Measurements from ENCODE around the gene TRMT44. TPM values are rescaled to one million over a fixed set of nuclear protein-coding genes. Genes with fewer than 3 reads are reported as not detected.

TRMT44 gene
- total RNA-seq, 1 experiment from 2014 or later = 15.3 TPM

- no peaks in the 10 kb centered on the region for H3K9me2 ChIP-seq (replicated peaks; ENCODE audit: low read length)
- H3K36me3 ChIP-seq (ENCODE audit: low read depth, low read length) = no peaks in the 10 kb centered on the region
- no peak overlapping the region for H3K27ac ChIP-seq (ENCODE audit: low read length)
- ATAC-seq (no peak), DNase-seq (no peak)
- H3K79me2 ChIP-seq (ENCODE audit: low read length) = no peaks in the 10 kb centered on the region
- ChIA-PET POLR2A (ENCODE audit: unreplicated experiment) (no interaction called here), CTCF (no interaction called here)
- no peak overlapping the region for H3K4me3 ChIP-seq (ENCODE audit: low read length)
- H3F3A ChIP-seq (ENCODE audit: low read length, unreplicated experiment) = no peaks in the 10 kb centered on the region
- H3K9me3 ChIP-seq (ENCODE audit: low read length) = no peaks in the 10 kb centered on the region
- no peak overlapping the region for H3K9ac ChIP-seq (ENCODE audit: low read length)
- intact Hi-C loops (cut with micrococcal nuclease) = no loop called here
- H3K4me1 ChIP-seq (ENCODE audit: insufficient read depth, low read length) = no peaks in the 10 kb centered on the region
- no peaks in the 10 kb centered on the region for H4K20me1 ChIP-seq (ENCODE audit: low read length)
- BruUV-seq (replicated peaks) = no TSS peak
- no peak overlapping the region for H2AFZ ChIP-seq (ENCODE audit: low read length)
- no peaks in the 10 kb centered on the region for H3K27me3 ChIP-seq (ENCODE audit: low read length)
- no peak for TF ChIP-seq CTCF (conservative IDR thresholded peaks at IDR 0.05; ENCODE audit: low read depth, low read length)
- TF ChIP-seq EZH2phosphoT487 (IDR thresholded peaks at IDR 0.05; ENCODE audit: borderline replicate concordance, low read length) = no peak
- no peak for TF ChIP-seq EZH2 (IDR thresholded peaks at IDR 0.05; ENCODE audit: low read length, unreplicated experiment)
- no peak overlapping the region for H3K4me2 ChIP-seq (ENCODE audit: low read length)
Measured at GRCh38 chr4:8506006-8506372, 65.4 kb downstream of the TRMT44 start.

DNA sequence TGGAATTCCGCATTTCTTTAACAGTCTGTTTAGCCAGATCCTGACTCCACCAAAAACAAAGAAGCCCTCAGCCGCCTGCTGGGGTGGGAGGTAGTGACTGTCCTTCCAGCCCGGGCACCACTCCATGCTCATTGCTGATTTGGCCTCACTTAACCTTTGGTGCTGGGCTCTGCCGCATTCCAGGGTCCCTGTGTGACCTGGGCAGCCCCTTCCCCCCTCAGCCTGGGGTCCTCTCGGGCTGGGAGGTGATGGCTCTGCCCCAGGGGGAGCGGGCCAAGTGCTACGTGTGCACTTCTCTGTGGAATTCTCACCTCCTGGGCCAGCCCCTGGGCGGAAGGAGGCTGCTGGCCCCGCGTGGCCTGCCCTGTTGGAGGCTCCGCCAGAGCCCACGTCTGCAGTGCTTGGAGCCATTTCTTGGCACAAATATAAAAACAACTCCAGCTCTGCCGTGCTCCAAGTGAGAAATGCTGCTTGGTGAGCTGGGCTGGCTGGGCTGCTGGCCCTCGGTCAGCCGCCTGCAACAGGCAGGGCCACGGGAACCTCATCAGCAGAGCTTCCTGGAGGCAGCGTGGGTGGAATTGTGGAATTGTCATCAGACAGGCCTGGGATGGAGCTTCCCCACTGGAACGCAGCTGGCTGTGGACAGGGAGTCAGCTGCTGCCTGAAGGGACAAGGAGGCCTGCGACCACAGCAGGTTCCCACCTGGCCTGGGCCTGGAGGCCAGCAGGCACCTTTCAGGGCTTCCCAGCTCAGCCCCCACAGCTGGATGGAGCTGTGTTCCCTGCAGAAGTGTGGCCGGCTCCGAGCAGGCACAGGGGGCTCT lies 66.0 kb downstream of the TRMT44 start:
- Histone ChIP-seq H3K27ac (ENCODE audit: low read length) (no peak overlapping the region), H3K79me2 (ENCODE audit: low read length) (no peaks in the 10 kb centered on the region), H3F3A (ENCODE audit: low read length, unreplicated experiment) (no peaks in the 10 kb centered on the region), H2AFZ (ENCODE audit: low read length) (no peak overlapping the region), H3K9me3 (ENCODE audit: low read length) (no peaks in the 10 kb centered on the region), H4K20me1 (ENCODE audit: low read length) (no peaks in the 10 kb centered on the region), H3K4me1 (ENCODE audit: insufficient read depth, low read length) (no peaks in the 10 kb centered on the region), H3K27me3 (ENCODE audit: low read length) (no peaks in the 10 kb centered on the region), H3K36me3 (ENCODE audit: low read depth, low read length) (no peaks in the 10 kb centered on the region), H3K9ac (ENCODE audit: low read length) (no peak overlapping the region), H3K9me2 (replicated peaks; ENCODE audit: low read length) (no peaks in the 10 kb centered on the region), H3K4me3 (ENCODE audit: low read length) (no peak overlapping the region), H3K4me2 (ENCODE audit: low read length) (no peak overlapping the region)
- POLR2A ChIA-PET (ENCODE audit: unreplicated experiment) = no interaction called here
- TF ChIP-seq EZH2 (IDR thresholded peaks at IDR 0.05; ENCODE audit: low read length, unreplicated experiment) = no peak
- TF ChIP-seq EZH2phosphoT487 (IDR thresholded peaks at IDR 0.05; ENCODE audit: borderline replicate concordance, low read length) = no peak
- no peak for TF ChIP-seq CTCF (conservative IDR thresholded peaks at IDR 0.05; ENCODE audit: low read depth, low read length)
- intact Hi-C loops (cut with micrococcal nuclease) = no loop called here
- CTCF ChIA-PET = no interaction called here
- BruUV-seq (replicated peaks) = no TSS peak
- ATAC-seq (no peak), DNase-seq (no peak)

- CTCF ChIA-PET = no interaction called here
- intact Hi-C loops (cut with micrococcal nuclease) = no loop called here
- Histone ChIP-seq H3K4me2 (ENCODE audit: low read length) (no peak overlapping the region), H3K9me3 (ENCODE audit: low read length) (no peaks in the 10 kb centered on the region), H3K4me1 (ENCODE audit: insufficient read depth, low read length) (no peaks in the 10 kb centered on the region), H3K27ac (ENCODE audit: low read length) (no peak overlapping the region), H3K79me2 (ENCODE audit: low read length) (no peaks in the 10 kb centered on the region), H4K20me1 (ENCODE audit: low read length) (no peaks in the 10 kb centered on the region), H3F3A (ENCODE audit: low read length, unreplicated experiment) (no peaks in the 10 kb centered on the region), H2AFZ (ENCODE audit: low read length) (no peak overlapping the region), H3K27me3 (ENCODE audit: low read length) (no peaks in the 10 kb centered on the region), H3K9ac (ENCODE audit: low read length) (no peak overlapping the region), H3K9me2 (replicated peaks; ENCODE audit: low read length) (no peaks in the 10 kb centered on the region), H3K36me3 (ENCODE audit: low read depth, low read length) (no peaks in the 10 kb centered on the region), H3K4me3 (ENCODE audit: low read length) (no peak overlapping the region)
- TF ChIP-seq CTCF (conservative IDR thresholded peaks at IDR 0.05; ENCODE audit: low read depth, low read length) = no peak
- no peak for TF ChIP-seq EZH2phosphoT487 (IDR thresholded peaks at IDR 0.05; ENCODE audit: borderline replicate concordance, low read length)
- TF ChIP-seq EZH2 (IDR thresholded peaks at IDR 0.05; ENCODE audit: low read length, unreplicated experiment) = no peak
- BruUV-seq (replicated peaks) = no TSS peak
- DNase-seq = no peak
- ATAC-seq = no peak
- POLR2A ChIA-PET (ENCODE audit: unreplicated experiment) = no interaction called here
Measured at GRCh38 chr4:8507196-8507570, 66.6 kb downstream of the TRMT44 start.

Data from PC-3 (cell line).